ENCODE measurements around the gene ADAMTSL2.

The ADAMTSL2 gene

GRCh38 chr9:133571391-133571890 lies 36.9 kb downstream of the ADAMTSL2 start:
- TF ChIP-seq GATA3 (IDR thresholded peaks at IDR 0.05; ENCODE audit: low read depth, low read length) (no peak), GATA2 (IDR thresholded peaks at IDR 0.05; ENCODE audit: low read depth, low read length) (no peak)

GRCh38 chr9:133571896-133572595 lies 37.5 kb downstream of the ADAMTSL2 start:
- TF ChIP-seq GATA2 (IDR thresholded peaks at IDR 0.05; ENCODE audit: low read depth, low read length) (no peak), GATA3 (IDR thresholded peaks at IDR 0.05; ENCODE audit: low read depth, low read length) (no peak)

DNA sequence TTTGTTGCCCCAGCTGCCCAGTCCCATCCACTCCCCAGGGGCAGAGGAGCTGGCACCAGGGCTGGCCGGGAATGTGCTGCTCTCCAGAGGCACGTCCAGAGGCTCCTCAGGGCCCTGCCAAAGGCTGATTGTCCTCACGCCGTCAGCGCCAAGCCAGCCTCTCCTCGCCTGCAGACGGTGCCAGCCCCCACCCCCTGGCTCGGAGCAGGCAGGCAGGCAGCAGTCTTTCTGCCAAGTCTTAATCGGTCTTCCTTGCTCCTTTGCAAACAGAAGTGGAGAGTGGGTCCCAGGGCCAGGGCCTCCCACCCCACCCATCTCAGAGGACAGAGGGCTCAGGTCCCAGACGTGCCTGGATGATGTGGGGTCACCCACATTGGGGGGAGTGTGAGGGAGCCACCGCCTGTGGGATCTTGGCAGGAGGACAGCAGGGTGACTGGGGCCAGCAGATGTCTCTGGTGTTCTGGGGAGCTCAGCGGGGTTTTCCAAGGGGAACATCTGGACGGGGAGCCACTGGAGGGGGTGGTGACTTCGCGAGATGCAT lies 38.4 kb downstream of the ADAMTSL2 start:
- no peak for TF ChIP-seq GATA3 (IDR thresholded peaks at IDR 0.05; ENCODE audit: low read depth, low read length)
- no peak for TF ChIP-seq GATA2 (IDR thresholded peaks at IDR 0.05; ENCODE audit: low read depth, low read length)

DNA sequence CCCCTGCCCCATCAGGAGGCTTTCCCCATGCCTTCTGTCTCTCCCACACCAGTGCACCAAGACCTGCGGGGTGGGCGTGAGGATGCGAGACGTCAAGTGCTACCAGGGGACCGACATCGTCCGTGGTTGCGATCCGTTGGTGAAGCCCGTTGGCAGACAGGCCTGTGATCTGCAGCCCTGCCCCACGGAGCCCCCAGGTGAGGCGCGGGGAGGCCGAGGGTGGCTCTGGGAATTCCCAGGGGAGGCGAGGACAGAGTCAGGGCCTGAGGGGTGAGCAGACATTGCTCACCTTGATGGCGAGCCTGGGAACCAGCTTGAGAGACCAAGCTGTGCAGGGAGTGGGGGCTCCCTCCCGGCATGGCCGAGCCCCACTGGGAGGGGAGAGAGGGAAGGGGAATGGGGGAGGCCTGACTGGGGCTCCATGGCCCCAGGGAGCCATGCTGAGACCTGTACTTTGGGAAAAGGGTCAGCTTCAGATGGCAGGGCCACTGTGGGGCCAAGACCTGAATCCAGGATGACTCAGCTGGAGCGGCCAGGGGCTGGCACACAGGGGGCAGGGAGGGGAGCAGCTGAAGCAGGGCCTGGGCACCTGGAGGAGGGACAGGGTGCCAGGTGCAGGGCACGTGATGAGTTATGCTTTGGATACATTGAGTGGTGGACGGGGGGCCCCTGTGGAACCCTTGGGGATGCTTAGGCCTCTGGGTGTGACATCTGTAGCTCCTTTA lies 39.4 kb downstream of the ADAMTSL2 start:
- no peak for TF ChIP-seq GATA2 (IDR thresholded peaks at IDR 0.05; ENCODE audit: low read depth, low read length)
- TF ChIP-seq GATA3 (IDR thresholded peaks at IDR 0.05; ENCODE audit: low read depth, low read length), result no peak

DNA sequence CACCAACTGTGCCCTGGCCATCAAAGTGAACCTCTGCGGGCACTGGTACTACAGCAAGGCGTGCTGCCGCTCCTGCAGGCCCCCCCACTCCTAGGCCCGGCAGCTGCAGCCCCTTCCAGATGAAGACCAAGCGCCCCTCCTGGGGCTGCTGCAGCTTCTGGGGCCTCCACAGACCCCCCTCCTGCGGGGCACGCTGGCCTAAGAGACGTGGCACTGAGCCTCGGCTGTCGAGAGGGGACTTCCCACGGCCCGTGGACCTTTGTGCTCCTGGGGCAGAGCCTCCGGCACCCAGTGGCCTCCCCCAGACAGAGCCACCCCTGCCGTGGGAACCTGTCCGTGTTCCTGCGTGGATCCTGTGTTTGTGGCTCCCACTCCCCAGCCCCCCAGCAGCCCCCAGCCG lies 40.3 kb downstream of the ADAMTSL2 start:
- no peak for TF ChIP-seq GATA2 (IDR thresholded peaks at IDR 0.05; ENCODE audit: low read depth, low read length)
- TF ChIP-seq GATA3 (IDR thresholded peaks at IDR 0.05; ENCODE audit: low read depth, low read length), result no peak

DNA sequence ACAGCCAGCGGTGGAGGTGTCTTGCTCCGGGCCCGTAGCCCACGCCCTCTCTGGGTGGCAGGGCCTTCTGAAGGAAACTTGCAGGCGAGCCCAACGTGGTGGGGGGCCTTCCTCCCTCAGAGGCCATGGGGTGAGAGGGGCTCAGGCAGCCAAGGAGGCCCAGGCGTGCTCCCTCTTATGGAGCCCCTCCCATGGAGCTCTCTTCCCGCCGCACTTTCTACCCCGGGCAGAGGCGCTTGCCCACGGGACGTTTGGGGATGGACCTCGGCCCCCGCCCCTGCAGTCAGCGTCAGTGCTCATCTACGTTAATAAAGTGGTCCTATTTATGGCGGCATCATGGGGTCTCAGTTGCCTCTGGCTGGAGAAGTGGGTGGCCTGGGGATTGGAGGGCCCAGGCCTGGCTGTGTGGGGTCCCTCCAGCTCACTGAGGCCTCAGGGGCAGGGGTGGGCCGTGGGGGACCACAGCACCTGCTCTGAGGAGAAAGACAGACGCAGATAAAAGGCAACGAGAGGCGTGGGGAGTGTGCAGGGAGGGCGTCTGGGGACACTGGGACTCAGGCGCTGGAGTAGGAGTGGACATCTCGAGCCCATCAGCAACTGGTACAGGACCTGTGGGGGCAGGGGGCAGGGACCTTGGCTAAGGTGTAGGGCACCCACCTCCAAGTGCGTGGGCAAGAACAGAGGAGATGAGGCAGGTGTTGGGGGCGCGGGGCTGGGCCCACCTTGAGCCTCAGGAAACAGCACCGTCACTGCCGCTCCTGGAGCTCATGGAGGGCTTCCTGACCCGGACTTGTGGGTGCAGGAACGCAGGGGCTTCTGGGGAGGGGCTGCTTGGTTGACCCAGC lies 40.9 kb downstream of the ADAMTSL2 start:
- TF ChIP-seq GATA2 (IDR thresholded peaks at IDR 0.05; ENCODE audit: low read depth, low read length), result no peak
- no peak for TF ChIP-seq GATA3 (IDR thresholded peaks at IDR 0.05; ENCODE audit: low read depth, low read length)

DNA sequence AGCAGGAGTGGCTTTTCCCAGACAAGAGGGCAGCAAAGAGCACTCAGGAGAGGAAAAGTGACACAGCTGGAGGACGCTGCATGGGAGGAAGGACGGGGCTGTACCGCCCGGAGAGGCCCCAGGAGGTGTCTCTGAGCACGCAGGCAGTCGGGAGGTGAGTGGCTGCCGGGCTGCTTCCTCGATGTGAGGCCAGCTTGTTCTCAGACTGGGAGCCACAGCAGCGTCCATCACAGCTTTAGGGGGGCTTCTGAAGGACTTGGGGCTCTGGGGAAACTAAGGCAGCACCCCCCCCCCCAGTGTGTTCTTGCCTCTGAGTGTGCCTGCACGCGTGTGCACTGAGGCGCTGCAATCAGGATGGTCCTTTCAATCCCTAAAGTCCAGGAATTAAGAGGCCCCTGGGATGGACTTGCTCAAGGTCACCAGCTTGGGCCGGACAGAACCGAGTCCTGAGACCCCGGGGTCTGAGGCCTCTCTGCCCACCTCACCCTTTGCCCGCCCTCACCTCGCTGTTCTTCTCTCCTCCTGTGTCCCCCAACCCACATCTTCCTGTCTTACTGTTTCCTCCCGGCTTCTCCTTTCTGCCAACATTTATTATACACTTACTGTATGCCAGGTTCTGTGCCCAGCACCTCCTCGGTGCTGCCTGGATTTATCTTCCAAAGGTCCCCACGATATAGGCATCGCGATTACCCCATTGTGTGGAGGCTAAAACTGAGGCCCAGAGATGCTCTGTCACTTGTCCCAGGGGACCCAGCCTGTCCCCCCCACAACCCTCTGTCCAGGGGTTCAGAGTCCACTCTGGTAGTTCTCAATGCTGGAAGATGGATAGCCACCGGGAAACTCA lies 41.7 kb downstream of the ADAMTSL2 start:
- TF ChIP-seq GATA3 (IDR thresholded peaks at IDR 0.05; ENCODE audit: low read depth, low read length) (no peak), GATA2 (IDR thresholded peaks at IDR 0.05; ENCODE audit: low read depth, low read length) (no peak)

DNA sequence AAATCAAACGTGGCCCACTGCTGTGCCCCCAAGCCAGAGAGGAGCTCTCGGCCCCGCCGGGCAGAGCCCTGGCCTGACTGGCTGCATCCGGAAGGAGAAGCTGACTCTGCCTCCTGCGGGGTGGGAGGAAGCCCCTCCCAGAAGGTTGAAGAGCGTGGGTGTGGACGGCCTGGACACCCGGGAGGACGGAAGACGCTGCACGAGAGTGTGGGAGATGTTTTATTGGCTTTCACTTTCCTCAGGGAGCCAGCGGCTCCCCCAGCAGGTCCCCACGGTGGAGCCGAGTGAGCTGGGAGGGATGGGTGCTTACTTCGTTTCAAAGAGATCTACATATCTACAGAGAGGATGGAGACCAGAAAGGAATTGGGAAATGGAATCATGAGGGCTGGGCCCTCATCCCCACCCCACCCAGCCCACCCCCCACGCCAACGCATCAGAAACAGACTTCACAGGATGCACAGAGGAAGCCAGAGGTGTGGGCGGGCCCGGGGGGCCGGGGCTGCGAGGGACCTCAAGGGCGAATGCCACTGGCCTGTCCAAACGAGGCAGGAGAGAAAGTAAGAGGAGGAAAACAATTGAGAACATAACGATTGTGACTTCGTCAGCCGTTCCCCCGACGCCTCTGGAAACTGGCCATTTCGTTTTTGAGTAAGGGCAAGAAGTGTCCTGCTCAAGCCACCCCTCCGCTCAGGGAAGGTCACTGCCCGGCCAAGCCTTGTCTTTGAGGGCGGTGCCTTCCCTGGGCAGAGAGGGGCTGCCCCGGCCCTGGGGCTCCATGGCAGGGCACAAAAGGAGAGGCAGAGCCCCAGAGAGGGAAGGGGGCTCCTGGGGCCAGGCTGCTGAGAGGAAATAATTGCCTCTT lies 42.6 kb downstream of the ADAMTSL2 start:
- TF ChIP-seq GATA3 (IDR thresholded peaks at IDR 0.05; ENCODE audit: low read depth, low read length) (no peak), GATA2 (IDR thresholded peaks at IDR 0.05; ENCODE audit: low read depth, low read length) (no peak)

GRCh38 chr9:133577737-133578112 lies 43.2 kb downstream of the ADAMTSL2 start:
- TF ChIP-seq GATA2 (IDR thresholded peaks at IDR 0.05; ENCODE audit: low read depth, low read length) (no peak), GATA3 (IDR thresholded peaks at IDR 0.05; ENCODE audit: low read depth, low read length) (no peak)

DNA sequence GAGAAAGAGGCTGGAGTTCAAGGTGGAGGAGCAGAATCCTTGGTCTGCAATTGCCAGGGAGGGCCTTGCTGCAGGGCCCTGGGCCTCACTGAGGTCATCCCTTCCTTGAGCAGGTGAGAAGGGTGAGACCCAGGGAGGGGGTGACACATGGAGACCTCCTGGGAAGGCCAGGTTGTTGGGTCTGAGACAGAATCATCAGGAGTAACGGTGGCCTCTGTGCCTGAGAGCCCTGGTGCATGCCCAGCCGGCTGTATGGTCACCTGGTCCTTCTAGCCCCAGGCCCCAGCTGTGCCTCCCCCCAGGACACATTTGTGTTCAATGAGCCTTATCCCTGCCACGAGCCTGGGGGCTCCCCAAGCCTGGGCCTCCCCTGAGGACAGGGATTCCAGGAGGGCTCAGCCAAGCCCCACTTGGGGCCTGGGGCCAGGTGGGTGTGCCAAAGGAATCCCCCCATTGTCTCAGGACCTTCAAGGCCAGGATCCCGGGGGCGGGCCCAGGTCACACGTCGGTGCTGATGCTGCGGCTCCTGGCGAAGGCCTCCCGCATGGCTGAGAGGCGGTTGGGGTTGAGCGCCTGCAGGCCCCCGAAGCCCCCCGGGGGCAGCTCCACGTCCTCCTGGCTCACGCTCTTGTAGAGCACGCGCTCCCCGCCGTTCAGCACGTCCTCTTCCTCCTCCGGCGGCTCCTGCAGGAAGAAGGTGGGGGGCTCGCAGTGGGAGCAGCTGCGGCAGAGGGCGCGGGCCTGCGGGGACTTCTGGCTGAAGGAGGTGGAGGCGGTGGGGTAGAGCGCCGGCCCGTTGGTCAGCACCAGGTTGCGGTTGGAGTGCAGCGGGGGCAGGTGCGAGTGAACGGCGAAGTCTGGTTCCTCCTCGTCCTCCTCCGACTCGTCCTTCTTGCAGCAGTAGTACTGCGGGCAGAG lies 44.3 kb downstream of the ADAMTSL2 start:
- TF ChIP-seq GATA2 (IDR thresholded peaks at IDR 0.05; ENCODE audit: low read depth, low read length), result no peak
- TF ChIP-seq GATA3 (IDR thresholded peaks at IDR 0.05; ENCODE audit: low read depth, low read length), result no peak

GRCh38 chr9:133579601-133580418 lies 45.3 kb downstream of the ADAMTSL2 start:
- TF ChIP-seq GATA3 (IDR thresholded peaks at IDR 0.05; ENCODE audit: low read depth, low read length) (no peak), GATA2 (IDR thresholded peaks at IDR 0.05; ENCODE audit: low read depth, low read length) (no peak)

Data from SH-SY5Y (cell line).